Adipocyte (in vitro differentiated cells): ENCODE data around the gene RPS5.

Source experiments
- DNase-seq: peaks from one replicate; pipeline ENCODE4 v3.0.0-alpha.2; 2015; ENCODE audit warnings: low read depth
- H3K27me3 ChIP-seq: replicated peaks from 2 replicates; pipeline ENCODE4 v1.7.0; 2013; ENCODE audit warnings: mild to moderate bottlenecking, low read length, moderate library complexity; ENCODE audit not compliant: control insufficient read depth, insufficient read depth
- H3K36me3 ChIP-seq: 2 replicates; pipeline ENCODE4 v1.7.0; 2013; ENCODE audit warnings: low read length, mild to moderate bottlenecking, moderate library complexity; ENCODE audit not compliant: control insufficient read depth, insufficient read depth, severe bottlenecking
- H3K4me1 ChIP-seq: 2 replicates; pipeline ENCODE4 v1.7.0; 2013; ENCODE audit warnings: mild to moderate bottlenecking, low read length, moderate library complexity; ENCODE audit not compliant: control insufficient read depth, insufficient read depth
- H3K4me3 ChIP-seq: 2 replicates; pipeline ENCODE4 v1.7.0; 2013; ENCODE audit warnings: mild to moderate bottlenecking, low read length, moderate library complexity
- H3K9ac ChIP-seq: 2 replicates; pipeline ENCODE4 v1.7.0; 2013; ENCODE audit warnings: mild to moderate bottlenecking, low read length, moderate library complexity
- H3K9me3 ChIP-seq: 2 replicates; pipeline ENCODE4 v1.7.0; 2013; ENCODE audit warnings: mild to moderate bottlenecking, low read length, moderate library complexity; ENCODE audit not compliant: control insufficient read depth

Gene RPS5

GRCh38 chr19:58395220-58395978, 8.3 kb downstream of the RPS5 start, which contains the start of gene RNF225:
RNF225 (plus strand) TSS chr19:58395656; CDS start chr19:58396090, 434 bp downstream.
- H3K9ac ChIP-seq: peak within 1 kb of the TSS; percentile 29
- H3K27me3 ChIP-seq: no peaks in the 10 kb centered on the region
- no peak within 1 kb of the TSS for H3K4me3 ChIP-seq
- H3K9me3 ChIP-seq: no peaks in the 10 kb centered on the region
- peaks cover 6% of the 10 kb centered on the region for H3K4me1 ChIP-seq
- peaks cover 47% of the 10 kb centered on the region for H3K36me3 ChIP-seq
- DNase-seq: no peak

- Histone ChIP-seq H3K36me3 (peaks cover 40% of the 10 kb centered on the region), H3K27me3 (no peaks in the 10 kb centered on the region), H3K9ac (peak overlapping the region; percentile 29), H3K4me1 (peaks cover 7% of the 10 kb centered on the region), H3K4me3 (no peak overlapping the region), H3K9me3 (no peaks in the 10 kb centered on the region)
- no peak for DNase-seq
Observed at GRCh38 chr19:58395979-58396627, 9.0 kb downstream of the RPS5 start.

GRCh38 chr19:58396691-58397532, 9.8 kb downstream of the RPS5 start:
- H3K4me3 ChIP-seq: no peak overlapping the region
- H3K9me3 ChIP-seq: no peaks in the 10 kb centered on the region
- DNase-seq: no peak
- no peaks in the 10 kb centered on the region for H3K27me3 ChIP-seq
- peaks cover 9% of the 10 kb centered on the region for H3K4me1 ChIP-seq
- H3K36me3 ChIP-seq: peaks cover 33% of the 10 kb centered on the region
- no peak overlapping the region for H3K9ac ChIP-seq

- H3K9me3 ChIP-seq: no peaks in the 10 kb centered on the region
- no peaks in the 10 kb centered on the region for H3K27me3 ChIP-seq
- peaks cover 12% of the 10 kb centered on the region for H3K4me1 ChIP-seq
- no peak overlapping the region for H3K4me3 ChIP-seq
- H3K36me3 ChIP-seq: peaks cover 28% of the 10 kb centered on the region
- DNase-seq: no peak
- no peak overlapping the region for H3K9ac ChIP-seq
Observed at GRCh38 chr19:58397533-58398037, 10.5 kb downstream of the RPS5 start.

GRCh38 chr19:58398087-58398486, 11.0 kb downstream of the RPS5 start:
- H3K4me1 ChIP-seq: peaks cover 12% of the 10 kb centered on the region
- H3K36me3 ChIP-seq: peaks cover 23% of the 10 kb centered on the region
- H3K9me3 ChIP-seq: no peaks in the 10 kb centered on the region
- H3K4me3 ChIP-seq: no peak overlapping the region
- H3K27me3 ChIP-seq: no peaks in the 10 kb centered on the region
- DNase-seq: no peak
- no peak overlapping the region for H3K9ac ChIP-seq

- Histone ChIP-seq H3K9ac (no peak overlapping the region), H3K36me3 (peaks cover 18% of the 10 kb centered on the region), H3K9me3 (no peaks in the 10 kb centered on the region), H3K4me1 (peaks cover 12% of the 10 kb centered on the region), H3K27me3 (no peaks in the 10 kb centered on the region), H3K4me3 (no peak overlapping the region)
- DNase-seq: no peak
Observed at GRCh38 chr19:58398545-58398944, 11.5 kb downstream of the RPS5 start.

- Histone ChIP-seq H3K4me1 (peaks cover 12% of the 10 kb centered on the region), H3K4me3 (no peak overlapping the region), H3K9me3 (no peaks in the 10 kb centered on the region), H3K36me3 (peaks cover 4% of the 10 kb centered on the region), H3K27me3 (no peaks in the 10 kb centered on the region), H3K9ac (no peak overlapping the region)
- no peak for DNase-seq
Observed at GRCh38 chr19:58399903-58400302, 12.8 kb downstream of the RPS5 start.

- H3K4me3 ChIP-seq: peak overlapping the region; percentile 79
Observed at GRCh38 chr19:58400316-58400915, 13.3 kb downstream of the RPS5 start.

GRCh38 chr19:58400916-58401839, 14.1 kb downstream of the RPS5 start:
- no peaks in the 10 kb centered on the region for H3K9me3 ChIP-seq
- H3K27me3 ChIP-seq: no peaks in the 10 kb centered on the region
- peak overlapping the region; percentile 86 for H3K4me3 ChIP-seq
- no peaks in the 10 kb centered on the region for H3K36me3 ChIP-seq
- DNase-seq: peak; percentile 100
- H3K9ac ChIP-seq: peak overlapping the region; percentile 84
- peaks cover 12% of the 10 kb centered on the region for H3K4me1 ChIP-seq

More at GRCh38 chr19:58400316-58400915, 13.3 kb downstream of the RPS5 start:
- Histone ChIP-seq H3K9ac (peak overlapping the region; percentile 84), H3K4me1 (peaks cover 12% of the 10 kb centered on the region), H3K27me3 (no peaks in the 10 kb centered on the region), H3K9me3 (no peaks in the 10 kb centered on the region), H3K36me3 (no peaks in the 10 kb centered on the region)
- DNase-seq: no peak

- Histone ChIP-seq H3K27me3 (no peaks in the 10 kb centered on the region), H3K9ac (peak overlapping the region; percentile 80), H3K9me3 (no peaks in the 10 kb centered on the region), H3K36me3 (no peaks in the 10 kb centered on the region), H3K4me1 (peaks cover 12% of the 10 kb centered on the region), H3K4me3 (peak overlapping the region; percentile 86)
- DNase-seq: no peak
Observed at GRCh38 chr19:58401840-58402421, 14.9 kb downstream of the RPS5 start.
